T-helper 2 cell treated with Interferon-gamma antibody and Interleukin-4, amounts not matched to agents 100 ng/mL and 5 ng/mL, for 36 hours (primary cell): Measurements from ENCODE around the gene AVL9. TPM values are rescaled to one million over a fixed set of nuclear protein-coding genes. Genes with fewer than 3 reads are reported as not detected.

Experiments used
- intact Hi-C: fragments of 100-400 bp; cut with micrococcal nuclease; formaldehyde crosslinking; loops from one replicate; pipeline ENCODE4 v1.15.1; 2023
- total RNA-seq: library from RNA; stranded (reverse); gene quantifications from 2 replicates; pipeline ENCODE4 v1.2.3, GENCODE V29; 2022

AVL9 gene
- total RNA-seq, 1 donor from 2014 or later, result 34.9 TPM

DNA sequence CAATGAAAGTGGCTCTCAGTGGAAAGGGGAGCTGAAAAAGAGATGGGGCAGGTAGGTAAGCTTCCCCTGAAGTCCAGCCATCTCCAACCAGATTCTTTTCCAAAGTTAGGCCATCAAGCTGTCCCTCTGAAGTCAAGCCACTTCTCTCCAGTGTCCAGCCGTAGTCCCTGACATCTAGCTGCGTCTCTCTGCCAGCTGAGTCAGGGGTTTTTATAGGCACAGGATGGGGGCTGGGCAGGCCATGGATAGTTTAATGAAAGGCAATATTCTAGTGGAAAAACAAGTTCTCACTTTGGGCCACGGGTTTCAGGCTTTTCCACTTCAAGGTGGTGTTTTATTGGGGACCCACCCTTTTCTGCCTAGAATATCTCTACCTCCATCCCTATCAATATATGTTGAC, 36.8 kb downstream of the AVL9 start:
- intact Hi-C loops, result no loop called here

DNA sequence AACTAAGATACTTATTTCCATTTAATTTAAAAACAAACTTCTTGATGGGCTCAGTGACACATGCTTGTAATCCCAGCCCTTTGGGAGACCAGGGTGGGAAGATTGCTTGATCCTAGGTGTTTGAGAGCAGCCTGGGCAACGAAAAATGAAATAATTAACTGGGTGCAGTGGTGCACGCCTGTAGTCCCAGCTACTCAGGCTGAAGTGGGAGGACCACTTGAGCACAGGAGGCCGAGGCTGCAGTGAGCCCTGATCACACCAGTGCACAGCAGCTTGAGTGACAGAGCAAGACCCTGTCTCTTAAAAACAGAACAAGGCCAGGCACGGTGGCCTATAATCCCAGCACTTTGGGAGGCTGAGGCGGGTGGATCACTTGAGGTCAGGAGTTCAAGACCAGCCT, 37.4 kb downstream of the AVL9 start:
- intact Hi-C loops, result no loop called here

DNA sequence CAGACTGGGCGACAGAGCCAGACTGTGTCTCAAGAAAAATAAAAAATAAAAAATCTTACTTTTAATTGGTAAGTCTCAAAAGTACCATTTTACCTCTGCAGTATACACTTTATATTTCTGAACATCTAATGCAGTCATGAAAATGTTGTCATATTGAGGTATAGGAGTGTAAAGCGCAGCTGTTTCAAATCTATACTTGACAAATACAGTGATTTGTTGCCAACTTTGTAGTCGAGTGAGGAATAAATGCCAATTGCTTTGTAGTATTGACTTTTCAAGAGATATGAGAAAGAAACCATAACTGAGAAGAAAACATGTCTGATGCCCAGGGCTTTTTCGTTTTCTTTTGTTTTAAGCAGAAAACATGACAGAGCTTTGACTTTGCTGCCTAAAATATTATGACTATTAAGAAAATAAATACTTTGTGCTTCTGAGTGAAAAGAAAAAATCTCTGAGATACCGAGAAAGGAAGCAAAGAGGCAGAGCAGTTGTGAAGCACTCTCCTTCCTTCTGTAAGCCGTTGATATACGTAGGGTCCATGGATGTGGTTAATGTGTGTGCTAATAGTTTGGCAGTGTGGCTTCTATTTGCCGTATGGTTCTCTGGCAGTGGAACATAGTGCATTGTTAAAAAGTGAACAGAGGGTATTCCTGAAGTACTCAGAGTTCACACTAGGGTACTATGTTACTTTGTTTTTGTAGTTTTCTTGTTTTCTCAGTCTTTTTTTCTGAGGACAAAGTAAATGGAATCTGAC, 38.2 kb downstream of the AVL9 start:
- intact Hi-C loops, result no loop called here

DNA sequence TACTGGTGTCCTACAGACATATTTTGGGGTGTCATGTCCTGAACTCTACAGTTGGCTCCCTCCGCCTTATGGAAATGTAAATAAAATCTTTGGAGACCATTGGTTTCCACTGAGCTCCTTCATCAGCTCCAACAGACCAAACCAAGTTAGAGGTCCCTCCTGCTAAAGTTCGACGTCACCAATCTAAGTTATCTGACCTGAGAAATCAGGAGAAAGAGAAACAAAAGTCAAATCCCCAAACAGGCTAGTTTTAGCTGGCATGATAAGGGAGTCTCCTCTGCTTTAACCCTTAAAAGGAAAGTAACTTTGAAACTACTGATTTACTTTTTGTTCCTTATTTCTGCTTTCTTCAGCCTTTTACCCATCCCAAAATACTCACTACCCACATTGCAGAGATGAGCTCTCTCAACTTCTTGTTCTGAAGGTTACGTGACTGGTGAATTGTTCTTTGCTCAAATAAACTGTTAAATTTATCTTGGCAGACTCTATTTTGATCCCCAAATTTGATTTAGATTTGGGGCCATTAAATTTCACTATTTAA, 39.9 kb downstream of the AVL9 start:
- intact Hi-C loops, result no loop called here

DNA sequence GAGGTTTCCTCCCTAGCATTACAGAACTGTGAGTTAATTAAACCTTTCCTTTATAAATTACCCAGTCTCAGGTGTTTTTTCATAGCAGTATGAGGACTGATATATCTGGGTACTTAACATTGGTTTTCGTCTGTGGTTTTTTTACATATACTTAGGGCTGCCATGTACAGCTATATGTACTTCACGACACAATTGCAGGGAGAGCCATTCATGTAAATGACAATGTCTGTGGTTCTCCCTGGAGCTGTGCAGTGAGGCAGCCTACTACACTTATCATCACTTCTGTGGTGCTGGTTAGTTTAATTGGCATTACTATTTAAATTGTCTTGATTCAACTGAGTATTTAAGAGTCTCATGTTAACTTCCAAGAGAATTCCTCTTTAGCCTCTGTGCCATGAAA, 40.7 kb downstream of the AVL9 start:
- intact Hi-C loops, result no loop called here

DNA sequence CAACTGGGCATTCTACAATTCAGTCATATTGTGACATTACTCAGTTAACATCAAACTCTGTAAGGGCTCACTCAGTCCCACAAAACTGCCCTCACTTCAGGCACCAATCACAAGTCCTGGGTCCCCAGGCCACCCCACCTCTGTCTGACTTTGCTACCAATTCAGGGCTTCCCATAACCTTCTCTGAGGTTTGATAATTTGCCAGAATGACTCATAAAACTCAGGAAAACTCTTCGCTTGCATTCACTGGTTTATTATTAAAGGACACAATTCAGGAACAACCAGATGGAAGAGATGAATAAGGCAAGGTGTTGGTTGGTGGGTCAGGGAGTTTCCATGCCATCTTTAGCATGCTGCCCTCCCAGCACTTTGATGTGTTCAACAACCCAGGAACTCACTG, 41.3 kb downstream of the AVL9 start:
- intact Hi-C loops, result no loop called here

DNA sequence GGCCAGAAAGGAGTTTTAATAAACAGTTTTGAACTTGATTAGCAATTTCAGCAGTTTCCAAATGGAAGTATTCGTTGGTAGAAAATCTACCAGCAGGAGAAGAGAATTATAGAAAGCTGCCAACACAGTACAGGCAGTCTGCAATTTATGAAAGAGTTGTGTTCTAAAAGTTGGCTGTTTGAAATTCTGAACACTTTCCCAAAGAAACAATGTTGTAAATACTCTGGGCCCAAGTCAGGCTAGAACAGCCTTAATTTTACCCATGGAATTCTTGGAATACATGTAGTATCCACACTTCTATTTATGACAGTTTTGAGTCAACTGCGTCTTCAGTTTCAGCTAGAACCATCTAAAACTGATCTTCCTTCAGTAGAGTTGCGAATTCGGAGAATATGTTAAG, 42.5 kb downstream of the AVL9 start:
- intact Hi-C loops, result no loop called here

DNA sequence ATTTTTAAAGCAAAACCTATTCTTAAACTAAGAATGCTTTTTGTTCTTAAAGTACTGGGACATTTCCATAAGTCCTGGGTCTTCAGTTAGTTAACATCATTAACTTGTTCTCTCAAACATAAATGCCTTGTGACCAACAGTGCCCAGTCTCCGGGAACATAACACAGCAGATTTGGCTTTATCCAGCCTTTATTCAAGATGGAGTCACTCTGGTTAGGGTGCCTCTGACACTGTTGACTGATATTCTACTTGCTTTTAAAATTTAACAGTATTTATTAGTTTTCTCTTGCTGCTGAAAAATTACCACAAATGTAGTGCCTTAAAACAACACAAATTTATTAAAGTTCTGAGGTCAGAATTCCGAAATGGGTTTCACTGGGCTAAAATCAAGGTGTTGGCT, 44.1 kb downstream of the AVL9 start:
- intact Hi-C loops, result no loop called here

DNA sequence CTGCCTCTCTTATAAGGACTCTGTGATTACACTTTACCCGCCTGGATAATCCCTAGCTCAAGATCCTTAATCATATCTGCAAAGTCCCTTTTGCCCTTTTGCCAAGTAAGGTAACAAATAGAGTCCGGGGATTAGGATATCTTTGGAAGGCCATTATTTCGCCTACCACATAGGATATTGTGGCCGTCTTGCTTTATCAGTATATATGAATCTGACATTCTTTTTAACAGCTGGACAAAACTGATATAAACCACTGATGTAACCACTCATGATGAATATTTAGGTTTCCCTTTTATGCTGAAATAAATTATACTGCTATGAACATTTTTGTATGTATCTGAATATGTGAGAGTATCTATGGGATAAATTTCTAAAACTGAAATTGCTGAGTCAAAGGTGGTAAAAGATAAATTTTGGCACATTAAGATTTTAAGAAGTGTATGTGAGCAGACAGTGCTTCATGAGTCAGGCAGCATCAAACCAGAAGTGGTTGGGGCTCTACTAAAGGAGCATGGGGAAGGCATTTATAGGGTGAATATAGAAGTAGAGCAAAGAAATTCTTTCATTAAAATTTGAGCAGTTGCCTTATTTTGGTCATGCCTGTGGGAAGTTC, 44.7 kb downstream of the AVL9 start:
- intact Hi-C loops, result no loop called here

DNA sequence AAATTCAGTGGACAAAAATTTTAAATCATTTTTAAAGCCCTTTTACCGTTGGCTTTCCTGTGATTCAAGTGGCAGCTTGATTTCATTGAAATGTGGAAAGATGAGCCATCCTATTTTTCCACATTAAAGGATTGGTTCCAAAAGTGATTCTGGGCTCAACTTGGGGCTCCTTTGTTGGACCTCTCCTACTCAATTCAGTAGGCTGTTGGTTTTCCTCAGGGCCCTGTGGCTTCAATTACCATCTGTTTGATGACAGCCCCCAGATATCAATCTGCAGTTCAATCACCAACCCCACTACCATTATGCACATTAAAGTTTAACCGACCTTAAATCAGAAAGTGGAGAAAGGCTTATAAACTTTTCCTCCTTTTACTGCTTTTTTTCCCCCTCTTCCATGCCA, 47.3 kb downstream of the AVL9 start:
- intact Hi-C loops, result no loop called here

DNA sequence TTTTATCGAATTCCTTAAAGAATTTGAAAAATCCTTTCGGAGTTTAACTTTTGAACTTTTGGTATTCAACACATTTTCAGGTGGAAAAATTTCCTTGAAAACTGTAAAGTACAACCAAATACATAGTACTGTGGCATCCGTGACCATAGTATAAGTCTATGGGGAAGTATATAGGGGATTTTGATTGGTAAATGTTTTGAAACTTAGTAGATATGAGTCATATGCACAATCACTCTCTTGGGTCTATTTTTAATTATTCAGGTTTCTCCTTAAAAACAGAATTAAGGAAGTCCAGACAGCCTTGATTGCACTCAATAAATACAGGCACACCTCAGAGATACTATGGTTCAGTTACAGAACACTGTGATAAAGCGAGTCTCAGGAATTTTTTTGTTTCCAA, 64.2 kb downstream of the AVL9 start:
- intact Hi-C loops, result no loop called here

DNA sequence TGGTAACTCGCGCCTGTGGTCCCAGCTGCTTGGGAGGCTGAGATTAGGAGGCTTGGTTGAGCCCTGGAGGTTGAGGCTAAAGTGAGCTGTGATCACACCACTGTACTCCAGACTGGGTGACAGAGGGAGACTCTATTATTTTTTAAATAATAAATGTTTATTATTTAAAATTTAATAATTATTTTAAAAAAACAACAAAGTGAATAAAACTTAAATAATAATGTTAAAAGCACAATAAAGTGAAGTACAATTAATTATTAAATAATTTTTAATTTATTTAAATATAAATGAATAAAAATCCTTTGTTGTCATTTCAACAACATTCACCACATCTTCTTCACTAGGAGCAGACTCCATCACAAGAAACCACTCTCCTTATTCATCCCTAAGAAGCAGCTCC, 64.8 kb downstream of the AVL9 start:
- intact Hi-C loops, result loop anchor here (5.0 kb wide), 1 partner anchor 63 kb away; the partner anchor contains the start of gene AVL9

DNA sequence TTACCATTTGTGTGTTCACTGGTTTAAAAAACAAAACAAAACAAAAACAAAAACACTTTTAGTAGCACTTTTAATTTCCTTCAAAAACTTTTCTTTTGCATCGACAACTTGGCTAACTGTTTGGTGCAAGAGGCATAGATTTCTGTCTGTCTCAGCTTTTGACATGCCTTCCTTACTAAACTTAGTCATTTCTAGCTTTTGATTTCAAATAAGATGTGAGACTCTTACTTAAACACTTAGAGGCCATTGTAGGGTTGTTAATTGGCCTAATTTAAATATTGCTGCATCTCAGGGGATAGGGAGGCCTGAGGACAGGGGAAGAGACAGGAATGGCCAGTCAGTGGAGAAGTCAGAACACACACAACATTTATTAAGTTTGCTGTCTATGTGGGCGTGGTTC, 66.3 kb downstream of the AVL9 start:
- intact Hi-C loops, result loop anchor here (5.0 kb wide), 1 partner anchor 64 kb away; the partner anchor contains the start of gene AVL9

DNA sequence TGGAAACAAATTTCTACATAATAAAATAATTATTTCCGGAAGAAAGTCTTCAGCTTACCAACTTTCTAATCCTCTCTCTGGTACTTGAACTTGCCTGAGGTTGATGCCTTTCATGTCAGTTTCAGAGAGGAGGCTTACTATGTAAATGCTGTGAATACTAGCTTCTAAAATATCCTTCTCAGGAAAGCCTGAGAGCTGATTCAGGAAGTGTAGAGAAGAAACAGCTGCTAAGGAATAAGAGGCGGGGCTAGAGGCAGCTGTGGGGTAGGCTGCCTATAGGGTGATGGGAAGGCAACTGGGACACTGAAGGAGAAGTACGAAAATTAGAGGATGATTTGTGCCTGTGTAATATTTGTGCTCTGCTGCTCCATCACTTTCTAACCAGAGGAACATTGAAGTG, 69.3 kb downstream of the AVL9 start:
- intact Hi-C loops, result loop anchor here (5.0 kb wide), 1 partner anchor 67 kb away; the partner anchor contains the start of gene AVL9

DNA sequence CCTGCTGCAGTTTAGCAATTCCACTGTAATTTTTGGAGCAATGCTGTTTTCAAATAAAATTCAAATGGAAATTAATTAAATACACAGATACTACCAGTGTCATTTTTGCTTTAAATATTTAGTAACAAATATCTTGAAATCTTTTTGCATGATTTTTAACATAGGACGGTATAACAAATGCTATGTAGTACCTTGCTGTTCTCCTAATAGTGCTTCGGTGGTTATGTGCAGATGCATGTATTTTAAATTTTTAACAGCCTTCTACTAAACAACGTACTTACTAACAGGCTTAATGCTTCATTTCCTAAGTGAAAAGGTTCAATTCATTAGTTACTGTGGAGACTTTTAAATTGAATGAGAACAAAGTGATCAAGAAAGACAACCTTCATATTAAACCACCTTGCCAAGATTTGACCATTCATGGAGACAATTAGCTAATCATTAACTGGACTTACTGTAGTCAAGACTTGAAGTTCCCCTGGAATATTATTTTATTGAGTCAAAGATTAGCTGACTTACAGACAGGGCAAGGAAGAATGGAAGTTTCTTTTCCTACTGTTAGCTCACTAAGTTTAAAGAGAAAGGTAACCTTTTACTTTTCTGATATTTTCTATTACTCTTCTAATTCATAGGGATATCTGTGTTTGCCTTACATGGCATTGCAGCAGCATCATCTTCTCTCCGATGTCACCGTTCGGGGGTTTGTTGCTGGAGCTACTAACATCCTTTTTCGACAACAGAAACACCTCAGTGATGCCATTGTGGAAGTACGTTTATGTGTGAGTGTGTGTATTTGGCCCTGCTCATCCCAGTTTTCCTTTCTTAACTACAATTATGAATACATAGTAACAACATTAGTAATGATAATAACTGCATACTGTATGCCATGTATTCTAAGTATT, 74.3 kb downstream of the AVL9 start:
- intact Hi-C loops, result no loop called here

DNA sequence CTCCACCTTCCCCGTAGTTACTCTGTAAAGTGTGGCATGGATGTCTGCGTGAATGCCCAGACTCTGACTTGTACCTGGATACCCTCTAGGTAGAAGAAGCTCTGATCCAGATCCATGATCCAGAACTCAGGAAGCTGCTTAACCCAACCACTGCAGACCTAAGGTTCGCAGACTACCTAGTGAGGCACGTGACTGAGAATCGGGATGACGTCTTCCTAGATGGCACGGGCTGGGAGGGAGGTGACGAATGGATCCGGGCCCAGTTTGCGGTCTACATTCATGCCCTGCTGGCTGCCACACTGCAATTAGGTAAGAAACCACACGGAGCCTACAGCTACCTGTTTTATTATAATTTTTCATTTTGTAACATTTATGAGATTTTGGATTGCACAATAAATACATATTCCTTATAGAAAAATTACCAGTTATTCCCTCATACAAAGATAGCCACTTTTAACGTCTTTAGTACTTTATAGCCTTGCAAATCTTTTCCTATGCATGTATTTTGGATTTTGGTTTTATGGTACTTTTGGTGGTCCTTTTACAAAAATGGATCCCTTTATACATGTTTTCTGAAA, 77.9 kb downstream of the AVL9 start:
- intact Hi-C loops, result no loop called here

DNA sequence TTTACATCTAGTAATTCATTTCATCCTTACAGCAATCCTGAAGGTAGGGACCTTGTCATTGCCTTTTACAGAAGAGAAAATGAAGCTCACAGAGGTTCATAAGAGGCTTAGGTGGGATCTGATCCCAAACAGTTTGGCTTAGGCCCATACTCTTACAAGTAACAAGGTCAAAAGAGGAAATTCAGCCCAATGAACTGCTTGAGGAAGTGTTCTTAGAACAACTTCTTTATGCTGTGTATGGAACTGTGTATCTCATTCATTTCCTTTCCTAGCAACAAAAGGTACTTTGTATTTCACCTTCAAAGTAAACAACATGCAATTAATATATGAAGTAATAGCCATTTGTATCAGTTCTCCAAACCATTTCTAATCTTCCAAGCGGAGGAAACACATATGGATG, 79.3 kb downstream of the AVL9 start:
- intact Hi-C loops, result no loop called here

DNA sequence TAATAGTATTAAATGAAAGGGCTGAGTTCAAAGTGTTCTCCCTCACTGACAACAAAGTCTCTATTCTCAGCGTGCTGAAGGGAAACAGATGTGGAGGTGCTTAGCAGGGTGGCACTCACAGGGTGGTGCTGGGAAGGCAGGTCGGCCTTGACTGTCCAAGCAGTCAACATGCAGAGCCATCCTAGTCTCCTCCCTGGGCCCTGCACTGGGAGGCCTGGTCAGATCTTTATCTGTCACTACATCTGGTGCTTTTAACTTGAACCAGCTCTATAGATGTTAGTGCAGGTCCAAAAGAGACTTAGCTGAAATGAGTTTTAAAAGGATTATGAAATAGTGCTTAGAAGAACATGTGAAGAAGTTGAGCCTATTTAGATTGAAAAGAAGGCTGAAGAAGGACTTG, 82.1 kb downstream of the AVL9 start:
- intact Hi-C loops, result no loop called here

DNA sequence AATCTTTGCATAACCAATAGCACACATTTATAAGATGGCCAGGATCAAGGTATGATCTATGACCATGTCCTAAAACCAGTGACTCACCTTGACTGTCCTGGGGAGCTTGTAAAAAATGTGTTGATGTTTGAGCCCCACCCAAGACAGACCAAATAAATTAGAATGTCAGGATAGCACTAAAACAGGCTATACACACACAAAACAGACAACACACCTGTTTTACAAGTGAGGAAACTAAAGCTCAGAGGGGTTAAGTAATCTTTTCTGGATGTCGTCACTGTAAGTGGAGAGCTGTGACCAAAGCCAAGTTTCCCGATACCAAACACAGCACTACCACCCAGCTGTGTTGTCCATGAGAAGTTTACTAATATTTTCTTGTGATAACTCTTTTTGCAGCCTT, 84.5 kb downstream of the AVL9 start:
- intact Hi-C loops, result no loop called here

DNA sequence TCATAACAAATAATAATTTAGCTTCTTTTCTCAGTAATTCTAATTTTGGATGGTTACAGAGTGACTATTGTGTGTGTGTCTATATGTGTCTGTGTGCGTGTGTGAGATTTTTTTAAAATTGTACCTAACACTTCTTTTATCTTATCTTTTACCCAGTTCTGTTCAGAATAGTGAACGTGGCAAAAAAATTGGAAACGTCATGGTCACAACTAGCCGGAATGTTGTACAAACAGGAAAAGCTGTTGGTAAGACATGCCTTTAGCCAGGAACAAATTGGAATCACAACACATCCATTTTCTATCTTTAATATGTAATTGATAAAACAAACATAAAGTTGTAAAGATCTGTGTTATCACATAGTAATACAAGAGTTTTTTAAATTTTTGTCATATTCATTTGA, 85.4 kb downstream of the AVL9 start:
- intact Hi-C loops, result no loop called here

DNA sequence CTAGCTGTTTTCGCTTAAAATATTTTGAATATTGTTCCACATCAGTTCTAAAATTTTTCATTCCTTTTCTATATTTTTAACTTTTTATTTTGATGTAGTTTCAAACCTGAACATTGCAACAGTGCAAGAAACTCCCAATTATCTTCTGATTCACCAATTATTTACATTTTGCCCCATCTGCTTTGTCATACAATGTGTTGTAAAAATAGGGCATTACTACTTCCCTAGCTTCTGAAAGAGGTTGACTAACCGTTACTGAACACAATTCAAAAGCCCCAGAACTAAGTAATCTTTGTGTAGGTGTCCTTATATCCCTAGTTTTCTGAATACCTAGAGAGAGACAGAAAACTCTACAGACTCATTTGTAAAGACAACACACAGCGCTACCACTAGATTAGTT, 86.7 kb downstream of the AVL9 start:
- intact Hi-C loops, result no loop called here
